ENCODE measurements around the gene RBM15. TPM values are rescaled to one million over a fixed set of nuclear protein-coding genes. Genes with fewer than 3 reads are reported as not detected.
A peak's percentile ranks its signal among the peaks of the same experiment; 100 is the strongest.

RBM15 gene
- total and polyA plus RNA-seq, 9 donors: 5.0 to 18.8 (median 8.5) TPM

DNA sequence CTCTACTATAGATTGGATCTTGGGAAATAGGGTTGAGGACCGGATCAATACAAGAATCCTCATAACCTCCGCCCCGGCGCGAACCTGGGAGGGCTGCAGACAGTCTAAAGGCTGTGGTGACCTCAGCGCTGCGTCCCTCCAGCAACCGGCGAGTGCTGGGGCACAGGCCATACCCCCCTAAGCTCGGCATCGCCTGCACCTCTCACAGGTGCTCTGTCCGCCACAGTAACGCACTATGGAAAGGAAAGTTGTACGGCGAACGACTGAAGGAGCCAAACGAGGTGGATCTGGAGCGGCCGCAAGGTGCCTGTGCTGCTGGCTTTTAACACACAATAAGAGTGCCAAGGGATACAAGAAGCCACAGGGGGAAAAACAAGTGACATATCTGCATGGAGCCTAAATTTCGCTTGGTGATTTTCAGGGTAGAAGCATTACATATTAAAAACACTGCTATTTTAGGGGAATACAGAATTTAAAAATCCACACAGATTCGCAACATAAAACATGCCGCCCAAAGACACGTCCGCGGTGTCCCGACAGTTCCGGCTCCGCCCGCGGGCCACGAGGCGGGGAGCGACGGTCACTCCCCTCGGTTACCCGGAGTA is 1.4 kb upstream of the RBM15 start:
- Histone ChIP-seq H3K27ac (ENCODE audit: low read length) (peak overlapping the region; percentile 99), H3K36me3 (ENCODE audit: control insufficient read depth, insufficient read depth, low read length) (peaks cover 22% of the 10 kb centered on the region), H3K4me1 (ENCODE audit: control insufficient read depth, insufficient read depth, low read length) (peaks cover 29% of the 10 kb centered on the region), H3K27me3 (ENCODE audit: control insufficient read depth, insufficient read depth, low read length) (no peaks in the 10 kb centered on the region), H3K4me3 (ENCODE audit: low read length) (peak overlapping the region; percentile 73), H3K9me3 (replicated peaks; ENCODE audit: control insufficient read depth, low read depth, low read length) (no peaks in the 10 kb centered on the region)
- no peak for DNase-seq
- 1% methylated on average over 31 of the region's 36 CpGs for WGBS (ENCODE audit: insufficient coverage)

DNA sequence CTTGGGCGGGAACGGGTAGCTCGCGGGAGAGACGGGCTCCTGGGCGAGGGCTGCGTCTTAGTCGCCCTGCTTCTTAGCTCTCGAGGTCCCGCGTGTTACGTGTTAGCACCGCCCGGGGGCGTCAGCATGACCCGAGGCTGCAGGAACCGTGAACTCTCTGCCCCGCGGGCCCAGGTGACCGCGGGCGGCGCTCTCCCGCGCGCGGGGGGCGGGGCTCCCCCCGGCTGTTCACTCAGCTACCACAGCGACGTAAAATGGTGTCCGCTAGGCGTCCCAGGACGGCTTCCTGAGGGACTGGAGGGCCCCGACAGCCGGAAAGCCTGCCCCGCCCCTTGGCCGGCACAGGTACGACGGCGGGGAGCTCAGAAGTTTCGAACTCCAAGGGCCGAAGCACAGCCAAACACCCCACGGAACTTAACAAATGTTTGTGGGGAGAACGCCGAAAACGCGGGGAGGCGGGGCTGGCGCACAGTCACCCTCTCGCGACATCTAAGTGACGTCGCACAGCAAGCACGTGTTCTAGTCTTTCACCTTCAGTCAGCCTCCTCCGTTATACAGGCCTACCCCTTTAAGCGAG is 780 bp upstream of the RBM15 start:
- Histone ChIP-seq H3K27ac (ENCODE audit: low read length) (peak overlapping the region; percentile 99), H3K4me1 (ENCODE audit: control insufficient read depth, insufficient read depth, low read length) (peaks cover 29% of the 10 kb centered on the region), H3K36me3 (ENCODE audit: control insufficient read depth, insufficient read depth, low read length) (peaks cover 22% of the 10 kb centered on the region), H3K27me3 (ENCODE audit: control insufficient read depth, insufficient read depth, low read length) (no peaks in the 10 kb centered on the region), H3K4me3 (ENCODE audit: low read length) (peak overlapping the region; percentile 73), H3K9me3 (replicated peaks; ENCODE audit: control insufficient read depth, low read depth, low read length) (no peaks in the 10 kb centered on the region)
- WGBS (ENCODE audit: insufficient coverage): under 1% methylated on average over 53 of the region's 57 CpGs
- peak; percentile 95 for DNase-seq

DNA sequence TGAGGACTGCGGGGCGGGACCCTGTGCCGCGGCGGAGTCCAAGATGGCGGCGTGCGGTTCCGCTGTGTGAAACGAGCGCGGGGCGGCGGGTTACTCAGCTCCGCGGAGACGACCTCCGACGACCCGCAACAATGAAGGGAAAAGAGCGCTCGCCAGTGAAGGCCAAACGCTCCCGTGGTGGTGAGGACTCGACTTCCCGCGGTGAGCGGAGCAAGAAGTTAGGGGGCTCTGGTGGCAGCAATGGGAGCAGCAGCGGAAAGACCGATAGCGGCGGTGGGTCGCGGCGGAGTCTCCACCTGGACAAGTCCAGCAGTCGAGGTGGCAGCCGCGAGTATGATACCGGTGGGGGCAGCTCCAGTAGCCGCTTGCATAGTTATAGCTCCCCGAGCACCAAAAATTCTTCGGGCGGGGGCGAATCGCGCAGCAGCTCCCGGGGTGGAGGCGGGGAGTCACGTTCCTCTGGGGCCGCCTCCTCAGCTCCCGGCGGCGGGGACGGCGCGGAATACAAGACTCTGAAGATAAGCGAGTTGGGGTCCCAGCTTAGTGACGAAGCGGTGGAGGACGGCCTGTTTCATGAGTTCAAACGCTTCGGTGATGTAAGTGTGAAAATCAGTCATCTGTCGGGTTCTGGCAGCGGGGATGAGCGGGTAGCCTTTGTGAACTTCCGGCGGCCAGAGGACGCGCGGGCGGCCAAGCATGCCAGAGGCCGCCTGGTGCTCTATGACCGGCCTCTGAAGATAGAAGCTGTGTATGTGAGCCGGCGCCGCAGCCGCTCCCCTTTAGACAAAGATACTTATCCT is 430 bp downstream of the RBM15 start:
- H3K27ac ChIP-seq (ENCODE audit: low read length): peak overlapping the region; percentile 99
- no peaks in the 10 kb centered on the region for H3K27me3 ChIP-seq (ENCODE audit: control insufficient read depth, insufficient read depth, low read length)
- H3K9me3 ChIP-seq (replicated peaks; ENCODE audit: control insufficient read depth, low read depth, low read length): no peaks in the 10 kb centered on the region
- peak; percentile 68 for DNase-seq
- under 1% methylated on average over 68 of the region's 77 CpGs for WGBS (ENCODE audit: insufficient coverage)
- peaks cover 25% of the 10 kb centered on the region for H3K36me3 ChIP-seq (ENCODE audit: control insufficient read depth, insufficient read depth, low read length)
- peaks cover 29% of the 10 kb centered on the region for H3K4me1 ChIP-seq (ENCODE audit: control insufficient read depth, insufficient read depth, low read length)
- H3K4me3 ChIP-seq (ENCODE audit: low read length): peak overlapping the region; percentile 96

DNA sequence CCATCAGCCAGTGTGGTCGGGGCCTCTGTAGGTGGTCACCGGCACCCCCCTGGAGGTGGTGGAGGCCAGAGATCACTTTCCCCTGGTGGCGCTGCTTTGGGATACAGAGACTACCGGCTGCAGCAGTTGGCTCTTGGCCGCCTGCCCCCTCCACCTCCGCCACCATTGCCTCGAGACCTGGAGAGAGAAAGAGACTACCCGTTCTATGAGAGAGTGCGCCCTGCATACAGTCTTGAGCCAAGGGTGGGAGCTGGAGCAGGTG is 961 bp downstream of the RBM15 start:
- 8% methylated on average over 2 of the region's 9 CpGs for WGBS (ENCODE audit: insufficient coverage)
- Histone ChIP-seq H3K36me3 (ENCODE audit: control insufficient read depth, insufficient read depth, low read length) (peaks cover 25% of the 10 kb centered on the region), H3K27ac (ENCODE audit: low read length) (peak overlapping the region; percentile 99), H3K9me3 (replicated peaks; ENCODE audit: control insufficient read depth, low read depth, low read length) (no peaks in the 10 kb centered on the region), H3K4me1 (ENCODE audit: control insufficient read depth, insufficient read depth, low read length) (peaks cover 29% of the 10 kb centered on the region), H3K4me3 (ENCODE audit: low read length) (peak overlapping the region; percentile 96), H3K27me3 (ENCODE audit: control insufficient read depth, insufficient read depth, low read length) (no peaks in the 10 kb centered on the region)
- no peak for DNase-seq

DNA sequence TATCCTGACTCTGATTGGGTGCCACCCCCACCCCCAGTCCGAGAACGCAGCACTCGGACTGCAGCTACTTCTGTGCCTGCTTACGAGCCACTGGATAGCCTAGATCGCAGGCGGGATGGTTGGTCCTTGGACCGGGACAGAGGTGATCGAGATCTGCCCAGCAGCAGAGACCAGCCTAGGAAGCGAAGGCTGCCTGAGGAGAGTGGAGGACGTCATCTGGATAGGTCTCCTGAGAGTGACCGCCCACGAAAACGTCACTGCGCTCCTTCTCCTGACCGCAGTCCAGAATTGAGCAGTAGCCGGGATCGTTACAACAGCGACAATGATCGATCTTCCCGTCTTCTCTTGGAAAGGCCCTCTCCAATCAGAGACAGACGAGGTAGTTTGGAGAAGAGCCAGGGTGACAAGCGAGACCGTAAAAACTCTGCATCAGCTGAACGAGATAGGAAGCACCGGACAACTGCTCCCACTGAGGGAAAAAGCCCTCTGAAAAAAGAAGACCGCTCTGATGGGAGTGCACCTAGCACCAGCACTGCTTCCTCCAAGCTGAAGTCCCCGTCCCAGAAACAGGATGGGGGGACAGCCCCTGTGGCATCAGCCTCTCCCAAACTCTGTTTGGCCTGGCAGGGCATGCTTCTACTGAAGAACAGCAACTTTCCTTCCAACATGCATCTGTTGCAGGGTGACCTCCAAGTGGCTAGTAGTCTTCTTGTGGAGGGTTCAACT is 2.1 kb downstream of the RBM15 start:
- H3K27me3 ChIP-seq (ENCODE audit: control insufficient read depth, insufficient read depth, low read length): no peaks in the 10 kb centered on the region
- H3K9me3 ChIP-seq (replicated peaks; ENCODE audit: control insufficient read depth, low read depth, low read length): no peaks in the 10 kb centered on the region
- H3K27ac ChIP-seq (ENCODE audit: low read length): no peak overlapping the region
- peaks cover 27% of the 10 kb centered on the region for H3K36me3 ChIP-seq (ENCODE audit: control insufficient read depth, insufficient read depth, low read length)
- WGBS (ENCODE audit: insufficient coverage): 79% methylated on average over 26 of the region's 27 CpGs
- H3K4me1 ChIP-seq (ENCODE audit: control insufficient read depth, insufficient read depth, low read length): peaks cover 29% of the 10 kb centered on the region
- no peak overlapping the region for H3K4me3 ChIP-seq (ENCODE audit: low read length)
- DNase-seq: no peak

DNA sequence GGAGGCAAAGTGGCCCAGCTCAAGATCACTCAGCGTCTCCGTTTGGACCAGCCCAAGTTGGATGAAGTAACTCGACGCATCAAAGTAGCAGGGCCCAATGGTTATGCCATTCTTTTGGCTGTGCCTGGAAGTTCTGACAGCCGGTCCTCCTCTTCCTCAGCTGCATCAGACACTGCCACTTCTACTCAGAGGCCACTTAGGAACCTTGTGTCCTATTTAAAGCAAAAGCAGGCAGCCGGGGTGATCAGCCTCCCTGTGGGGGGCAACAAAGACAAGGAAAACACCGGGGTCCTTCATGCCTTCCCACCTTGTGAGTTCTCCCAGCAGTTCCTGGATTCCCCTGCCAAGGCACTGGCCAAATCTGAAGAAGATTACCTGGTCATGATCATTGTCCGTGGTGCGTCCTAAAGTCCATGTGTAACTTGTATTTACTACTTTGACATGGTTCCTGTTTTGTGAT is 2.7 kb downstream of the RBM15 start:
- no peaks in the 10 kb centered on the region for H3K27me3 ChIP-seq (ENCODE audit: control insufficient read depth, insufficient read depth, low read length)
- peaks cover 32% of the 10 kb centered on the region for H3K36me3 ChIP-seq (ENCODE audit: control insufficient read depth, insufficient read depth, low read length)
- H3K27ac ChIP-seq (ENCODE audit: low read length): no peak overlapping the region
- no peaks in the 10 kb centered on the region for H3K9me3 ChIP-seq (replicated peaks; ENCODE audit: control insufficient read depth, low read depth, low read length)
- H3K4me3 ChIP-seq (ENCODE audit: low read length): peak overlapping the region; percentile 3
- WGBS (ENCODE audit: insufficient coverage): 48% methylated on average over 7 of the region's 9 CpGs
- H3K4me1 ChIP-seq (ENCODE audit: control insufficient read depth, insufficient read depth, low read length): peaks cover 29% of the 10 kb centered on the region
- DNase-seq: no peak

DNA sequence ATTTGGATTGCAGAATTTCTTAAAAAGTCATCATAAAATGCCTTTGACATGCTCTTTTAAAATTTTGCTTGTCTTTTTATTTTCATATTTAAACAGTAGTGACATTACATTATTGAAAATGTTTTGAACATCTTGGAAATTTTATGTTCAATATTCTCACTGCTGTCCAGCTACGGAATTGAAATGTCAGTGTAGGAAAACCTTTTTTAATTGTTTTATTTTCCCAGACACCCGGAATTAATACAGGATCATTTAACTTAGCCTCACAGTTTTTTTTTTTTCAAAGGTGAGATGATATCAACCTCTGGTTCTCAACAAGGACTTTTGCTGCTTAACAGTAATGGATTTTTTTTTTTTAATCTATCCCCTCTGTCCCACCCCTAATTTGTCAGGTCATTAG is 4.1 kb downstream of the RBM15 start:
- H3K4me3 ChIP-seq (ENCODE audit: low read length): no peak overlapping the region
- no peak for DNase-seq
- H3K4me1 ChIP-seq (ENCODE audit: control insufficient read depth, insufficient read depth, low read length): peaks cover 32% of the 10 kb centered on the region

DNA sequence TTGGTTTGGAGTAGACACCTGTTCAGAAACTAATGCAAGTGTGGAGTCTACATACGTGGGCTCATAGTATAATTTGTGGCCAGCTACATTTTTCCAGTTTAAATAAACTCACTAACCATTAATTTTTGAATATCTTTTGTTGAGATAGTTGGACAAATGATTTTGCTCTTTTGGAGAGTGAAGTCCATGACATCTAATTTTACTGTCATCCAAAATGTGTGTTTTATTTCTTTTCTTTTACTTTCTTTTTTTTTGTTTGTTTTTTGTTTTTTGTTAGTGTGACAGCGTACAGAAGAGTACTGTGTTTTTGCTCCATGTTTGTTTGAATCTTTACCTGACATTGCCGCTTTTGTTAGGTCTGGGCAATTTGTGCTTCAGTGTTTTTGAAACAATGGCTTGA is 5.0 kb downstream of the RBM15 start:
- no peak overlapping the region for H3K27ac ChIP-seq (ENCODE audit: low read length)

More for the DNA sequence above, 4.1 kb downstream of the RBM15 start:
- peaks cover 37% of the 10 kb centered on the region for H3K36me3 ChIP-seq (ENCODE audit: control insufficient read depth, insufficient read depth, low read length)
- H3K27me3 ChIP-seq (ENCODE audit: control insufficient read depth, insufficient read depth, low read length): no peaks in the 10 kb centered on the region
- H3K27ac ChIP-seq (ENCODE audit: low read length): no peak overlapping the region
- no peaks in the 10 kb centered on the region for H3K9me3 ChIP-seq (replicated peaks; ENCODE audit: control insufficient read depth, low read depth, low read length)
- WGBS (ENCODE audit: insufficient coverage): no CpG with 5 or more reads among the region's 2 CpGs

DNA sequence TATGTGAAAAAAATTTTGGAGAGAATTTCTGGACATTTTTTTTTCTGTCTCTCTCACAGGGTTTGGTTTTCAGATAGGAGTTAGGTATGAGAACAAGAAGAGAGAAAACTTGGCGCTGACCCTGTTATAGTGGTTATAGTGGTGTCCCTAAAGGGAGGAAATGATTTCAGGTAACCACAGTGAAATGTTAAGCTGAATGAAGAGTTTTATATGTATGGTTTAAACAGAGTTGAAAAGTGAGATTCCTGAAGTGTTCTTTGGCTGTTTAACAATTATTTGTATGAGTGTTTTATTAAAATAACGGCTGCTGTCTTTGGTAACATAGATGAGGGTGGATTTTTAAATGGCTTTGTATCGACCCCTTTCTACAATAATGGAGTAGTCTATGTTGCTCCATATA is 6.3 kb downstream of the RBM15 start:
- Histone ChIP-seq H3K36me3 (ENCODE audit: control insufficient read depth, insufficient read depth, low read length) (peaks cover 36% of the 10 kb centered on the region), H3K4me3 (ENCODE audit: low read length) (no peak overlapping the region), H3K27me3 (ENCODE audit: control insufficient read depth, insufficient read depth, low read length) (no peaks in the 10 kb centered on the region), H3K4me1 (ENCODE audit: control insufficient read depth, insufficient read depth, low read length) (peaks cover 26% of the 10 kb centered on the region), H3K27ac (ENCODE audit: low read length) (no peak overlapping the region), H3K9me3 (replicated peaks; ENCODE audit: control insufficient read depth, low read depth, low read length) (no peaks in the 10 kb centered on the region)
- 91% methylated on average over 1 of the region's 3 CpGs for WGBS (ENCODE audit: insufficient coverage)
- DNase-seq: no peak

More for the DNA sequence above, 5.0 kb downstream of the RBM15 start:
- Histone ChIP-seq H3K36me3 (ENCODE audit: control insufficient read depth, insufficient read depth, low read length) (peaks cover 37% of the 10 kb centered on the region), H3K27me3 (ENCODE audit: control insufficient read depth, insufficient read depth, low read length) (no peaks in the 10 kb centered on the region), H3K4me1 (ENCODE audit: control insufficient read depth, insufficient read depth, low read length) (peaks cover 32% of the 10 kb centered on the region), H3K9me3 (replicated peaks; ENCODE audit: control insufficient read depth, low read depth, low read length) (no peaks in the 10 kb centered on the region), H3K4me3 (ENCODE audit: low read length) (no peak overlapping the region)
- WGBS (ENCODE audit: insufficient coverage): no CpG with 5 or more reads among the region's 3 CpGs
- DNase-seq: no peak

DNA sequence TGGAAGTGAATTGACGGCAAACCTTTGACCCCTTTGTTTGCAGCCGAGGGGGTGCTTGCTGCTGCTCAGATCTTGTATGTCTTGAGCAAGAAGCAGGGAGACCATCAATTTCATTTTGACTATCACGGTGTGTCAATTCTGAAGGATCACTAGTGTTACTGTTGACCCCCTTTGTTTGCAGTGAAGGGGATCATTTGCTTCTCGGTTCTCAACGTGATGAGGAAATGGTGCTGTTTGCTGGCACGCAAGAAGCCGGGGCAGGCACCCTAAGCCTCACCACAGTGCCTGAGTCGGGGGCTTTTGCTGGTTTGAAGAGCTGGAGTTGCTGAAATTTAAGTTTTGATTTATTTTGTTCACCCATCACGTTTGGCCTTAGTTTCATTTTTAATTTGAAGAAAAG is 7.5 kb downstream of the RBM15 start:
- H3K9me3 ChIP-seq (replicated peaks; ENCODE audit: control insufficient read depth, low read depth, low read length): no peaks in the 10 kb centered on the region
- H3K4me3 ChIP-seq (ENCODE audit: low read length): no peak overlapping the region
- peaks cover 14% of the 10 kb centered on the region for H3K4me1 ChIP-seq (ENCODE audit: control insufficient read depth, insufficient read depth, low read length)
- no peaks in the 10 kb centered on the region for H3K27me3 ChIP-seq (ENCODE audit: control insufficient read depth, insufficient read depth, low read length)
- H3K36me3 ChIP-seq (ENCODE audit: control insufficient read depth, insufficient read depth, low read length): peaks cover 24% of the 10 kb centered on the region
- DNase-seq: no peak
- H3K27ac ChIP-seq (ENCODE audit: low read length): no peak overlapping the region
- 70% methylated on average over 5 of the region's 9 CpGs for WGBS (ENCODE audit: insufficient coverage)

Data from muscle of leg (tissue), 11 donors.